ENCODE data around the gene CSNK1A1. TPM values are rescaled to one million over a fixed set of nuclear protein-coding genes. Genes with fewer than 3 reads are reported as not detected.
A peak's percentile ranks its signal among the peaks of the same experiment; 100 is the strongest.
"Not testable (repeated sequence)": the region's sequence is repeated elsewhere in the genome, so short reads cannot be mapped to it uniquely, and the experiment has no call there.

Gene CSNK1A1
- total RNA-seq, 4 donors from 2014 or later: 264 to 414 (median 344) TPM

- Histone ChIP-seq H3K36me3 (no peaks in the 10 kb centered on the region), H3K27ac (peak overlapping the region; percentile 82 to 94 (median 88)), H3K4me1 (peaks cover 12 to 86% (median 52%) of the 10 kb centered on the region in 3 donors), H3K4me3 (no peak overlapping the region), H3K9me3 (no peaks in the 10 kb centered on the region), H3K27me3 (no peaks in the 10 kb centered on the region)
- ATAC-seq: no peak
- peak in 3 of 4 experiments; percentile 47 to 55 (median 54) for TF ChIP-seq CTCF (IDR thresholded peaks at IDR 0.05)
- no peak for TF ChIP-seq POLR2AphosphoS5 (IDR thresholded peaks at IDR 0.05)
- WGBS, 2 donors (ENCODE audit: low coverage in 1 of 2): 71 to 78% methylated on average over 6 of the region's 7 CpGs
These were observed 102.2 kb downstream of the CSNK1A1 start for GRCh38 chr5:149448831-149449714.

- H3K4me3 ChIP-seq: no peak overlapping the region
- H3K36me3 ChIP-seq: no peaks in the 10 kb centered on the region
- peaks cover 12 to 84% (median 48%) of the 10 kb centered on the region in 3 donors for H3K4me1 ChIP-seq
- H3K27me3 ChIP-seq: no peaks in the 10 kb centered on the region
- H3K27ac ChIP-seq: peak overlapping the region; percentile 74 to 92 (median 81)
- ATAC-seq: no peak
- no peak for TF ChIP-seq EP300 (IDR thresholded peaks at IDR 0.05)
- TF ChIP-seq CTCF (IDR thresholded peaks at IDR 0.05): no peak
- no peak for TF ChIP-seq POLR2AphosphoS5 (IDR thresholded peaks at IDR 0.05)
- no peak for TF ChIP-seq POLR2A (IDR thresholded peaks at IDR 0.05)
- WGBS, 2 donors (ENCODE audit: low coverage in 1 of 2): 51% methylated on average over 3 to 4 of the region's 4 CpGs
- H3K9me3 ChIP-seq: no peaks in the 10 kb centered on the region
These were observed 102.8 kb downstream of the CSNK1A1 start for GRCh38 chr5:149448431-149448830.

- ATAC-seq: no peak
- Histone ChIP-seq H3K27me3 (no peaks in the 10 kb centered on the region), H3K4me3 (no peak overlapping the region), H3K27ac (peak overlapping the region; percentile 74 to 92 (median 81)), H3K36me3 (no peaks in the 10 kb centered on the region), H3K9me3 (no peaks in the 10 kb centered on the region), H3K4me1 (peaks cover 12 to 84% (median 46%) of the 10 kb centered on the region in 3 donors)
- no peak for TF ChIP-seq POLR2A (IDR thresholded peaks at IDR 0.05)
- TF ChIP-seq CTCF (IDR thresholded peaks at IDR 0.05): no peak
- no peak for TF ChIP-seq EP300 (IDR thresholded peaks at IDR 0.05)
- TF ChIP-seq POLR2AphosphoS5 (IDR thresholded peaks at IDR 0.05): no peak
- 73 to 91% methylated on average over 9 to 11 of the region's 12 CpGs for WGBS, 2 donors (ENCODE audit: low coverage in 1 of 2)
These were observed 103.6 kb downstream of the CSNK1A1 start for GRCh38 chr5:149447373-149448367.

- H3K4me1 ChIP-seq: peaks cover 9 to 83% (median 38%) of the 10 kb centered on the region in 3 donors
- ATAC-seq, H3K4me3 ChIP-seq, H3K27me3 ChIP-seq, H3K36me3 ChIP-seq, H3K9me3 ChIP-seq: not testable (repeated sequence)
- WGBS, 2 donors (ENCODE audit: low coverage in 1 of 2): 89 to 100% methylated on average over 3 of the region's 3 CpGs
- peak overlapping the region; percentile 74 to 92 (median 81) for H3K27ac ChIP-seq
These were observed 104.4 kb downstream of the CSNK1A1 start for GRCh38 chr5:149446794-149447193.

- TF ChIP-seq POLR2AphosphoS5 (IDR thresholded peaks at IDR 0.05) (peak; percentile 92), EP300 (IDR thresholded peaks at IDR 0.05) (no peak), CTCF (IDR thresholded peaks at IDR 0.05) (peak in 1 of 4 experiments; percentile 38)
- Histone ChIP-seq H3K27me3 (no peaks in the 10 kb centered on the region), H3K27ac (peak overlapping the region; percentile 74 to 92 (median 81)), H3K9me3 (no peaks in the 10 kb centered on the region), H3K4me3 (no peak overlapping the region), H3K4me1 (peaks cover 9 to 73% (median 29%) of the 10 kb centered on the region in 3 donors), H3K36me3 (no peaks in the 10 kb centered on the region)
- ATAC-seq: peak; percentile 56
- WGBS, 2 donors (ENCODE audit: low coverage in 1 of 2): 31 to 36% methylated on average over 5 to 6 of the region's 9 CpGs
These were observed 105.4 kb downstream of the CSNK1A1 start for GRCh38 chr5:149445739-149446369.

Measured in gastroesophageal sphincter (tissue), 4 donors.